Activated gamma-delta T cell treated with Interleukin-2 at 50 U/mL for 16 hours (primary cell): ENCODE measurements around the gene PDE11A.
"Not testable (repeated sequence)": the region's sequence is repeated elsewhere in the genome, so short reads cannot be mapped to it uniquely, and the experiment has no call there.

ENCODE experiments used
- DNase-seq: peaks from one replicate; pipeline ENCODE4 v3.0.0-alpha.2; 2020

The PDE11A gene

GRCh38 chr2:178006710-178007109 is 65.9 kb downstream of the PDE11A start:
- DNase-seq, result no peak

DNA sequence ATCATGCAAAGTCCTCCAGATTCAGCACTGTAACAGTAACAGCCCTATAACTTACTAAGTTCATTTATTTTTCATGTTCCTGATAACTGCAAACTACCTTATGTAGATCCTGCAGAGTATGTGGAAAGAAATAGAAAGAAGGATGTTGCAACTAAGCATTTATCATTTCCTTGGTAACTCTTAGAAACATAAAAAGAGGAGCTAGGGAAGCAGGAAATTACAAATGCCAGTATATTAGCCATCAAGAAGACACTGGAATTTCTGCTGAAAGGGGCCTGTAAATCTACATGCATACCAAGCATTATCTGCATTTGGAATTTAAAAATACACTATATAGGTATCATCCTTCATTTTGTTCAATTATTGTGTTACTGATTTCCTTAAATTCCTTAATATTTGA is 66.8 kb downstream of the PDE11A start:
- DNase-seq, result no peak

DNA sequence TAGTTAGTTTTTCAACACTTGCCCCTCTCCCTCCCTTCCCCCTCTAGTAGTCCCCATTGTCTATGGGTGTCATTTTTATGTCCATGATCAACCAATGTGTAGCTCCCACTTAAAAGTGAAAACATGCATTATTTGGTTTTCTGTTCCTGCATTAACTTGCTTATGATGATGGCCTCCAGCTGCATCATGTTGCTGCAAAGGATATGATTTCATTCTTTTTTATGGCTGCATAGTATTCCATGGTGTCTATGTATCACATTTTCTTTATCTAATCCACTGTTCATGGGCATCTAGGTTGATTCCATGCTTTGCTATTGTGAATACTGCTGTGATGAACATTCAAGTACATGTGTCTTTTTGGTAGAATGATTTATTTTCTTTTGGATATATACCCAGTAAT is 70.5 kb downstream of the PDE11A start:
- DNase-seq, result no peak

GRCh38 chr2:177998996-177999395 is 73.6 kb downstream of the PDE11A start:
- no peak for DNase-seq

DNA sequence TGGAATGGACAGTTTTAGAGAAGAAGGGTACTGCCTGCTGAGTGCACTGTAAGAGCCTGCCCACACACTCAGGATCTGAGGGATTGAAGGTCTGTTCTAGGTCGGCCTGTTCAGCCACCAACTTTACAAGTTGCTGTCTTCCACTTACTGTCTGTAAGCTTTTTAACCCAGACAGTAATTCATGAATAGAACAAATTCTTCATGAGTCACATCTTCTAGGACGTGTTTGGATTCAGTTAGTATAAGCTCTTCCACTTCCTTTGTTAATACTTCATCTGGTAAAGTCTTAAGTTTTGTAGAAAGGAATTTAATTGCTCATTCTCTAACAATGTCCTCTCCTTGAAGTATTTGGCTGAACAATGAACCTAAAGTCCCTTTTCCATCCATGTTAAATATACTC is 74.6 kb downstream of the PDE11A start:
- DNase-seq, result no peak

DNA sequence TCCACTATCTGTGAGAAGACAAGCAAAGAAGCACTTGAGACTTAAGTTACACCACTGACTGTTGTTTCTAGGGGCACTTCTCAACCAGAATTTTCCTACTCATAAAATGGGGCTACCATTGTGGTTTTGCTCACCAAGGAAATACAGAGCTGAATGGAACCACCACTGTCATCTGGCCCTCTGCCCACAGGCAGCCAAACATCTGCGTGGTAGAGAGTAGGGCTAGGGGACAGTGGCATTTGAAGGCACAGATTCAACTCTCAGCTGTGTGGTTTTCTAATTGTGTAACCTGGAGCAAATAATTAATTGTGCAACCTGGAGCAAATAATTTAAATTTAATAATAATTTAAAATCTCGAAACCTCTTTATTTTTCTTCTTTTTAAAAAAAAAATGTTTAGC is 79.6 kb downstream of the PDE11A start:
- DNase-seq, result no peak

DNA sequence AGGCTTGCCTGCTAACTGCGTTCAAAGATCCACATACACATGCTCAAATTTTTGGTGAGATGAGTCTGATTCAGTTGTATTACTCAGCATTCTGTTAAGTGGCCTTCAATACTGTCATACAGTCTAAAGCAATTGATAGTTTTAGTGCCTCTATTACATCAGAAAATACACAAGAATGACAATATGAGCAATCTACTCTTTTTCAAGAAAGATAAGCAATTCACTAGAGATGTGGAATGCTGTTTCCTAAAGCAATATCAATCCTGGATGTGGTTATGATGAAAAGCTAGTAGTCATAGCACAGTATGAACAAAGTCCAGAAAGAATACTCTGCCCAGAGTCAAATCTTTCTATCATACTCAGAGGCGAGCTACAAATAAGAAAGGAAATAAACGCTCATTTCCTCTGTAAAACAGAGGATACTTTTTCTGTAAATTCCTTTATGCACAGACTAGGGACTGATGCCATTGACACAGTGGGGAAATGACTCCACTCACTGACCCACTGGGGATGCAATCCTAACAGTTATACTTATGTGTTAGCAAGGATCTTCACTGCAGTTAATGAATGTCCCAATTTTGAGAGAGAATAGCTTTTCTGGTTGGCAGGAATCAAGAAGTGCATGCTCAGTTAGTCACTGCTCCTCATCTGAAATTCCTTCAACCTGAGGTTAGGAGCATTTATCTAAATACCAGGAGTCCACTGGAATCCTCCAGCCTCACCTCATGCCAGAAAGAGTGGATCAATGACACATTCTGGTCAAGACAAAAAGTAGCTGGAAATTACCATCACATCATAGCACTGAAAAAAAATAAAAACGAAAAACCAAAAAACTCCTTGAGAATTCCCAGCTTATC is 83.3 kb downstream of the PDE11A start:
- DNase-seq, result no peak

- no peak for DNase-seq
These were observed 87.8 kb downstream of the PDE11A start for GRCh38 chr2:177984749-177985148.

DNA sequence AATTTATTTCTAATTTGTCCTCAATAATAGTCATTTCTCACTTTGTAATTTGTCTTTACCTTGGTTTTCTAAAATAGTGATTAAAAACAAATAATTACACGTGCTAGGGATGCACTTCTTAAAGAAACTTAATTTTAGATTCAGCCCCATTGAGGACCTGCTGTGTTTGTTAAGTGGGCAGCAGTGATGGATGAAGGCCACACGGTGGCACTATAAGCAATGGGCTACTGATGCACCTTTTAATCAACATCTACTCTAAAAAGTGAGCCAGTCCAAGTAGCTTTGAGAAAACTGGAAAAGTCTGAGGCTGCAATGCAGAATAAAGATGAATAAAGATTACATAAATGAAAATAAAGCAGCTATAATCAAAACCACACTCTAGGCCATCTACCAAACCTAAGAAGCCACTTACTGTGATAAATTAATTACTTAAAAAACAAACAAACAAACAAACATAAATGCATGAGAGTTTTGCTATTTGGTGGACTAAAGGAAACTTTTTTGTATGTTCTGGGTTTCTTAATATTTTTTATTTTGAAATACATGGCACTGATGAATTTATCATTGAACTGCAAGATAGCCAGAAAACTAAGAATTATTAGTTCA is 89.3 kb downstream of the PDE11A start:
- no peak for DNase-seq

- no peak for DNase-seq
These were observed 99.8 kb downstream of the PDE11A start for GRCh38 chr2:177972782-177973181.

DNA sequence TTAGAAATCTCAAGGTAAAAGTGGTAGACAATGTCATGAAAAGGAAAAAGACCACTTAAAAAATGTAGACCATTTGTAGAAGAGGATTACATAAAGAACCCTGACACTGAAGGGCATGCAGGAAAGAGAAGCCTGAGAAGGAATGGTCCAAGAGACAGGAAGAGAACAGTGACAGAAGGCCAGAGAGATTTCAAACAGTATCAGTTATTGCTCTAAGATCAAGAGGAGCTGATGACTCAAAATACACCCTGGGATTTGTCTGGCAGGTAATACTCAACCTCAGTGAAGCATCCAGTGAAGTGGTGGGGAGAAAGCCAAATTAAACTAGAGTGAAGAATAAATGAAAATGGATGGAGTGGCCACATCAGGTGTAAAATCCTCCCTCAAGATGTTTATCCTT is 100.5 kb downstream of the PDE11A start:
- no peak for DNase-seq

DNA sequence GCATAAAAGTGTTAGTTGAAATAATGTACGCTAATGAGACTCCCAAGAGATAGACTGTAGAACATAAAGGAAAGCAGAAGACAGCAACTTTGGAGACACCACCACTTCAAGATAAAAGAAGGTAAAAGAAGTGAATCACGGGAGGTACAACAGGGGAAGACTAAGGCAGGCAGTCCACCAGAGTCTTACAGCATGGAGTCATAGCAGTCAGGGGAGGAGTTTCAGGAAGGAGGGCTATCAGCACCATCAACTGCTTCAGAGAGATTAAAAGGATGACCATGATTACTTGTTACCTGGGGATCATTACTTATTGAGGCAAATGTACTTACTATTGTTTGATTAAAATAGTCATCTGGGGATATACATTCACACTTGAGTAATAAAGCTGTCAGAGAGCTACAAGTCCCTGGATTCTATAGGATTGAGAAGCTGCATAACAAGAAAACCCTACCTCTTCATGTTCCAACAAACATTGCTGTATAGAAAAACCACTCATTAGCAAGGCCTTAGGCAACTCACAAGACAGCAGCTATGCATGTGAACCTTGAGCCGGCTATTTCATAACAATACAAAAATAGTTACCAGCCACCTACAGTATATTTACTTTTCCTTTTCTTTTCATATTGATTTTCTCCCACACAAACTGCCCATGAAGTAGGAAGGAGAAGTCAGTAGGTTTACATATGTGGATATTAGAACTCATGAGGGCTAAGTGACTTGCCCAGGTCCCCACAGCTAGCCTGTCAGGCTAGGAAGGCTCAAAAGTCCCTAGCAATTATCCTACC is 101.7 kb downstream of the PDE11A start:
- DNase-seq, result no peak

DNA sequence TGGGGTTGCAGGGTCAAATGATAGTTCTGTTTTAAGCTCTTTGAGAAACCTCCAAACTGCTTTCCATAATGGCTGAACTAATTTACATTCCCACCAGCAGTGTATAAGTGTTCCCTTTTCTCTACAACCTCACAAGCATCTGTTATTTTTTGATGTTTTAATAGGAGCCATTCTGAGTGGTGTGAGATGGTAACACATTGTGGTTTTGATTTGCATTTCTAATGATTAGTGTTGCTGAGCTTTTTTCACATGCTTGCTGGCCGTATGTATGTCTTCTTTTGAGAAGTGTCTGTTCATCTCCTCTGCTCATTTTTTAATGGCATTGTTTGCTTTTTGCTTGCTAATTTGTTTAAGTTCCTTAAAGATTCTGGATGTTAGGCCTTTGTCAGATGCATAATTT is 107.7 kb downstream of the PDE11A start:
- no peak for DNase-seq

GRCh38 chr2:177952151-177952550 is 120.4 kb downstream of the PDE11A start:
- DNase-seq, result no peak

DNA sequence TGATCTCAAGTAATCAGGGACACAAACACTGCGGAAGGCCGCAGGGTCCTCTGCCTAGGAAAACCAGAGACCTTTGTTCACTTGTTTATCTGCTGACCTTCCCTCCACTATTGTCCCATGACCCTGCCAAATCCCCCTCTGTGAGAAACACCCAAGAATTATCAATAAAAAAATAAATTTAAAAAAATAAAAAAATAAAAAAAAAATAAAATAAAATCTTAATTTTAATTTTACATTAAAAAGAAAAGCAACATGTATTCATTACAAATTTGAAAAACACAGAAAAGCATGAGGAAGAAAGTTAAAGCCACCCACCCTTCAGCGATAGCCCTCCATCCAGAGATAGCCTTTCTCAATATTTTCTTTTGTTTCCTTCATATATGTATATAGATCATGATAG is 125.0 kb downstream of the PDE11A start:
- DNase-seq, result not testable (repeated sequence)

DNA sequence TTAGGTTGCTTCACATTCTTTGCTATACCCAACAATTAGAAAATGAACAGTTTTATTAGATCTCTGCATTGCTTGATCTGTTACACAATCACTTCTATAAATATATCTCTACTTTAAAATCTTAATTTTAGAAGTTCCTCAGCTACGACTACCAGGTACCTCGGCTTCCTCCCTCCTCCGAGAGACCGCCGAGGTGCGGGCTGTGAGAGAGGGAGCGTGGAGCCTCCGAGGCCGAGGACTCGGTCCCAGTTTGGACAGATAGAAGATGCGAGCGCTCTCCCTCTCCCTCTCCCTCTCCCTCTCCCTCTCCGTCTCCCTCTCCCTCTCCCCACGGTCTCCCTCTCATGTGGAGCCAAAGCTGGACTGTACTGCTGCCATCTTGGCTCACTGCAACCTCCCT is 128.0 kb downstream of the PDE11A start:
- DNase-seq, result not testable (repeated sequence)

DNA sequence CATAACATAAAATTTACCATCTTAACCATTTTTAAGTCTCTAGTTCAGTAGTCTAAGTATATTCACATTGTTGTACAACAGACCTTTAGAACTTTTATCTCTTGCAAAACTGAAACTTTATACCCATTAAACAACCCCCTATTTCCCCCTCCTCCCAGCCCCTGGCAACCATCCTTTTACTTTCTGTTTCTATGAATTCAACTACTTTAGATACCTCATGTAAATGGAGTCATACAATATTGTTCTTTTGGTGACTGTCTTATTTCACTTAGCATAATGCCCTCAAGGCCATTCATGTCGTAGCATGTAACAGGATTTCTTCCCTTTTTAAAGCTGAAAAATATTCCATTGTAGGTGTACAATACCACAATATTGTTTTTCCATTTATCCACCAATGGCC is 129.8 kb downstream of the PDE11A start:
- no peak for DNase-seq

DNA sequence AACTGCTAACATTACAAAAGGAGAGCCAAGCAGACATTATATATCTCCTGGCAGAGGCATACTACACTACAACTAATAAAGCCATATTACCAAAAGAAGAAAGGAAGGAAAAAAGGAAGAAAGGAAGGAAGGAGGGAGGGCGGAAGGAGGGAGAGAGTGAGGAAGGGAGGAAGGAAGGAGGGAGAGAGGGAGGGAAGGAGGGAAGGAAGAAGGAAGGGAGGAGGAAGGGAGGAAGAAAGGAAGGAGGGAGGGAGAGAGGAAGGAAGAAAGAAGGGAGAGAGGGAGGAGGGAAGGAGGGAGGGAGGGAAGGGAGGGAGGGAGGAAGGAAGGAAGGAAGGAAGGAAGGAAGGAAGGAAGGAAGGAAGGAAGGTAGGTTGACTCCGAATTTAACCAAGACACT is 133.4 kb downstream of the PDE11A start:
- no peak for DNase-seq

- no peak for DNase-seq
These were observed 141.7 kb downstream of the PDE11A start for GRCh38 chr2:177930916-177931315.

- no peak for DNase-seq
These were observed 142.7 kb downstream of the PDE11A start for GRCh38 chr2:177929662-177930522.

DNA sequence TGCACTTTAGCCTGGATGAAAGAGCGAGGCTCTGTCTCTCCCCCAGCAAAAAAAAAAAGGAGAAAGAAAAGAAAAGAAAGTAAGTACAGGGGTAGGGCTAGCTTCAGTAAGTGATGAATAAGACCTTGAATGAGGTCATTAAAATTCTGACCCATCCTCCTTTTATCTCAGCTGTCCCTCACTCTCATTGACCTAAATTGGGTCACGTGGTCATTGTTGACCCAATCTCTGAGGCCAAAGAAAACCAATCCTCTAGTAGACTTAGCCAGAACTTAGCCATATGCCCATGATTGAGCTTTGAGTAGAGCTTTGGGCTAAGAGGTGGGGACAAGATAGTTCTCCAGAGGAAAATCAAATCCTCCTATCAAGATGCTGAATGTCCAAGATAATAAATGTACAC is 149.3 kb downstream of the PDE11A start:
- DNase-seq, result no peak

DNA sequence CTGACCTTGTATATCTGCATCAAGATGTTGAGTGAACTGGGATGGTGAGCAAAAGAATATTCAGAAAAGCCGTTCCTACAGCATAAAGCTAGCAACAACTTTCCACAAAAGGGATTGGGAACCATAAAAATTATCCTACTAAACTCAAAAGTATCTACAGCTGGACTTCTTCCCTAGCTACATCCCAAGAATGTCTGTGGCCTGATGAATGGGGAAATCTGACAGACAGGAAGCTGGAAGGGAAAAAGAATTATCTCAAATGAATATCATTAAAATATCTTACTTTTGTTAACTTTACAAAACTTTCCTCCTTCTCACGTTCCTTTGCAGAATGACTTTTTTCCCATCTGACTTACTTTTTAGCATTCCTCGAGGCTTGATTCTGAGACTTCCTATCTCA is 150.9 kb downstream of the PDE11A start:
- no peak for DNase-seq

DNA sequence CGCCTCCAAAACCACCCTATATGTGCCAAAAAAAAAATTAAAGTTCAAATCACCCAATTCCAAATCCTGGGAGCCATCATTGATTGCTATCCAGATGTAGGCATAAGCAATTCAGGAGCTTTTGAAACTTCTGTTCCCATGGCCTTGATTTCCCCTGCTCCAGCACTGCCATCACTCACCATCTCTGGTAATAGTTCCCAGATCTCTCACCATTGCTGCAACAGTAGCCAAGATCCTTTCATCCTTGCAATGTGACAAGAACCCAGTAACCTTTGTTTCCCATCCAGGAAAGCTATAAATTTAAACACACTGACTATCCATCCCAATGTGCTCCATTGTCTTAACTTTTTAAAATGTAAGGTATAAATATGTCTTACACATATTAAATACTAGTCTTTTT is 155.4 kb downstream of the PDE11A start:
- DNase-seq, result no peak
